HepG2 (cell line): ENCODE results near the gene ZNF683. TPM values are rescaled to one million over a fixed set of nuclear protein-coding genes. Genes with fewer than 3 reads are reported as not detected.

Source experiments
- ELF3 ChIP-seq: IDR thresholded peaks from 2 replicates; pipeline ENCODE4 v1.6.1; 2016; ENCODE audit warnings: missing genetic modification reagents, missing compliant biosample characterization
- FIP1L1 ChIP-seq: fragments of 200-400 bp; formaldehyde crosslinking; IDR thresholded peaks from 2 replicates; pipeline ENCODE4 v1.6.1; 2018; ENCODE audit warnings: low read depth, mild to moderate bottlenecking, low read length, moderate library complexity, borderline replicate concordance; ENCODE audit not compliant: insufficient read depth
- HOXA5 ChIP-seq: sonication (generic); formaldehyde crosslinking; IDR thresholded peaks from 2 replicates; pipeline ENCODE4 v1.4.0; 2020; ENCODE audit warnings: missing genetic modification reagents
- TSC22D2 ChIP-seq: sonication (generic); formaldehyde crosslinking; IDR thresholded peaks from 2 replicates; pipeline ENCODE4 v1.5.1; 2020; ENCODE audit warnings: missing genetic modification reagents, mild to moderate bottlenecking, borderline replicate concordance
- XBP1 ChIP-seq: sonication (generic); formaldehyde crosslinking; IDR thresholded peaks from 2 replicates; pipeline ENCODE4 v1.5.0; 2020; ENCODE audit warnings: missing genetic modification reagents
- ZNF143 ChIP-seq: sonication (generic); formaldehyde crosslinking; IDR thresholded peaks from 2 replicates; pipeline ENCODE4 v1.4.0; 2020; ENCODE audit warnings: missing genetic modification reagents
- ZNF44 ChIP-seq: sonication (generic); formaldehyde crosslinking; IDR thresholded peaks from 2 replicates; pipeline ENCODE4 v1.5.1; 2020; ENCODE audit warnings: mild to moderate bottlenecking, missing genetic modification reagents
- ZNF468 ChIP-seq: sonication (generic); formaldehyde crosslinking; IDR thresholded peaks from 2 replicates; pipeline ENCODE4 v1.8.0; 2022; ENCODE audit warnings: mild to moderate bottlenecking, moderate library complexity, missing genetic modification reagents
- ZNF816 ChIP-seq: sonication (generic); formaldehyde crosslinking; IDR thresholded peaks from 2 replicates; pipeline ENCODE4 v1.8.0; 2022; ENCODE audit warnings: missing genetic modification reagents, mild to moderate bottlenecking, borderline replicate concordance
- polyA plus RNA-seq, 8 experiments: library from polyadenylated mRNA; depleted of rRNA in 3 of 8; stranded (reverse) in 7 of 8; unstranded in 1 of 8; fragments of >200 nt; fragmentation: Illumina TruSeq in 4 of 8; extraction: Trizol in 4 of 8; gene quantifications; 2 replicates each; pipeline versions ENCODE4 v1.2.1 to v1.2.3, GENCODE V29; 2011 to 2016; ENCODE audit warnings: low read depth in 4 of 8, missing spikeins in 1 of 8, mixed read lengths in 1 of 8; ENCODE audit not compliant: insufficient read depth in 1 of 8
- total RNA-seq, 5 experiments: library from RNA; depleted of rRNA; stranded (reverse); fragments of >200 nt; fragmentation: Illumina TruSeq; extraction: Trizol; gene quantifications; 2 replicates each; pipeline ENCODE4 v1.2.3, GENCODE V29; 2016; ENCODE audit warnings: low read depth in 1 of 5
- TF ChIP-seq, protein P1 (sequence below): sonication (generic); formaldehyde crosslinking; IDR thresholded peaks from 2 replicates; pipeline ENCODE4 v1.4.0; 2020; ENCODE audit warnings: missing genetic modification reagents
- TF ChIP-seq, protein P2 (sequence below): sonication (generic); formaldehyde crosslinking; IDR thresholded peaks from 2 replicates; pipeline ENCODE4 v1.5.0; 2020; ENCODE audit warnings: mild to moderate bottlenecking, missing genetic modification reagents, borderline replicate concordance
- TF ChIP-seq, protein P3 (sequence below): fragments of 450-650 bp; IDR thresholded peaks from 2 replicates; pipeline ENCODE4 v1.6.1; 2016
- TF ChIP-seq, protein P4 (sequence below): sonication (generic); formaldehyde crosslinking; IDR thresholded peaks from 2 replicates; pipeline ENCODE4 v1.4.0; 2020; ENCODE audit warnings: missing genetic modification reagents, mild to moderate bottlenecking, borderline replicate concordance

Gene ZNF683
- total and polyA plus RNA-seq, 2 of the 13 experiments (the other 11 are each of a cell fraction or from before 2014, with no cell fraction given), result not detected

DNA sequence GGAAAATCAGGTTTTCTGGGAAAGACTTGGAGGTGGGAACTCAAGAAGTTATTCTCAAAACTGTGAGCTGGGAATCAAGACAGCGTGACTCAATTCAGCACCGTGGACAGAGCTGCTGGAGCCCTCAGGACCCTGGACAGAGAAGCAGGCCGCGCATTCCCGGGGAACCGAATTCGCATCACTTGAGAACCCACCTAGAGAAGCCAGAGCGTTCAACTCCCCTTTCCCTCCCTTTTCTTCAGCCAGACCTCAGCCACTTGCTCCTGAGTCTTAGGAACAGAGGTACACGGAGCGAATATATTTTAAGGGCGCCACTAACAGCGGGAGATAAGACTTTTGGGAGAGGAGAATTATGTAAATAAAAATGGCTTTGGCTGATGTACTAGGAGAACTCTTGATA, 36.1 kb upstream of the ZNF683 start (continued):
- TF ChIP-seq, protein P1, sequence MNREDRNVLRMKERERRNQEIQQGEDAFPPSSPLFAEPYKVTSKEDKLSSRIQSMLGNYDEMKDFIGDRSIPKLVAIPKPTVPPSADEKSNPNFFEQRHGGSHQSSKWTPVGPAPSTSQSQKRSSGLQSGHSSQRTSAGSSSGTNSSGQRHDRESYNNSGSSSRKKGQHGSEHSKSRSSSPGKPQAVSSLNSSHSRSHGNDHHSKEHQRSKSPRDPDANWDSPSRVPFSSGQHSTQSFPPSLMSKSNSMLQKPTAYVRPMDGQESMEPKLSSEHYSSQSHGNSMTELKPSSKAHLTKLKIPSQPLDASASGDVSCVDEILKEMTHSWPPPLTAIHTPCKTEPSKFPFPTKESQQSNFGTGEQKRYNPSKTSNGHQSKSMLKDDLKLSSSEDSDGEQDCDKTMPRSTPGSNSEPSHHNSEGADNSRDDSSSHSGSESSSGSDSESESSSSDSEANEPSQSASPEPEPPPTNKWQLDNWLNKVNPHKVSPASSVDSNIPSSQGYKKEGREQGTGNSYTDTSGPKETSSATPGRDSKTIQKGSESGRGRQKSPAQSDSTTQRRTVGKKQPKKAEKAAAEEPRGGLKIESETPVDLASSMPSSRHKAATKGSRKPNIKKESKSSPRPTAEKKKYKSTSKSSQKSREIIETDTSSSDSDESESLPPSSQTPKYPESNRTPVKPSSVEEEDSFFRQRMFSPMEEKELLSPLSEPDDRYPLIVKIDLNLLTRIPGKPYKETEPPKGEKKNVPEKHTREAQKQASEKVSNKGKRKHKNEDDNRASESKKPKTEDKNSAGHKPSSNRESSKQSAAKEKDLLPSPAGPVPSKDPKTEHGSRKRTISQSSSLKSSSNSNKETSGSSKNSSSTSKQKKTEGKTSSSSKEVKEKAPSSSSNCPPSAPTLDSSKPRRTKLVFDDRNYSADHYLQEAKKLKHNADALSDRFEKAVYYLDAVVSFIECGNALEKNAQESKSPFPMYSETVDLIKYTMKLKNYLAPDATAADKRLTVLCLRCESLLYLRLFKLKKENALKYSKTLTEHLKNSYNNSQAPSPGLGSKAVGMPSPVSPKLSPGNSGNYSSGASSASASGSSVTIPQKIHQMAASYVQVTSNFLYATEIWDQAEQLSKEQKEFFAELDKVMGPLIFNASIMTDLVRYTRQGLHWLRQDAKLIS (CRISPR knock-in tag), result peak; percentile 98
- TF ChIP-seq HOXA5 (CRISPR knock-in tag), result peak; percentile 100
- TF ChIP-seq ZNF44 (CRISPR knock-in tag), result peak; percentile 100
- TF ChIP-seq XBP1 (CRISPR knock-in tag), result peak; percentile 100
- TF ChIP-seq ZNF143 (CRISPR knock-in tag), result peak; percentile 78
- TF ChIP-seq, protein P2, sequence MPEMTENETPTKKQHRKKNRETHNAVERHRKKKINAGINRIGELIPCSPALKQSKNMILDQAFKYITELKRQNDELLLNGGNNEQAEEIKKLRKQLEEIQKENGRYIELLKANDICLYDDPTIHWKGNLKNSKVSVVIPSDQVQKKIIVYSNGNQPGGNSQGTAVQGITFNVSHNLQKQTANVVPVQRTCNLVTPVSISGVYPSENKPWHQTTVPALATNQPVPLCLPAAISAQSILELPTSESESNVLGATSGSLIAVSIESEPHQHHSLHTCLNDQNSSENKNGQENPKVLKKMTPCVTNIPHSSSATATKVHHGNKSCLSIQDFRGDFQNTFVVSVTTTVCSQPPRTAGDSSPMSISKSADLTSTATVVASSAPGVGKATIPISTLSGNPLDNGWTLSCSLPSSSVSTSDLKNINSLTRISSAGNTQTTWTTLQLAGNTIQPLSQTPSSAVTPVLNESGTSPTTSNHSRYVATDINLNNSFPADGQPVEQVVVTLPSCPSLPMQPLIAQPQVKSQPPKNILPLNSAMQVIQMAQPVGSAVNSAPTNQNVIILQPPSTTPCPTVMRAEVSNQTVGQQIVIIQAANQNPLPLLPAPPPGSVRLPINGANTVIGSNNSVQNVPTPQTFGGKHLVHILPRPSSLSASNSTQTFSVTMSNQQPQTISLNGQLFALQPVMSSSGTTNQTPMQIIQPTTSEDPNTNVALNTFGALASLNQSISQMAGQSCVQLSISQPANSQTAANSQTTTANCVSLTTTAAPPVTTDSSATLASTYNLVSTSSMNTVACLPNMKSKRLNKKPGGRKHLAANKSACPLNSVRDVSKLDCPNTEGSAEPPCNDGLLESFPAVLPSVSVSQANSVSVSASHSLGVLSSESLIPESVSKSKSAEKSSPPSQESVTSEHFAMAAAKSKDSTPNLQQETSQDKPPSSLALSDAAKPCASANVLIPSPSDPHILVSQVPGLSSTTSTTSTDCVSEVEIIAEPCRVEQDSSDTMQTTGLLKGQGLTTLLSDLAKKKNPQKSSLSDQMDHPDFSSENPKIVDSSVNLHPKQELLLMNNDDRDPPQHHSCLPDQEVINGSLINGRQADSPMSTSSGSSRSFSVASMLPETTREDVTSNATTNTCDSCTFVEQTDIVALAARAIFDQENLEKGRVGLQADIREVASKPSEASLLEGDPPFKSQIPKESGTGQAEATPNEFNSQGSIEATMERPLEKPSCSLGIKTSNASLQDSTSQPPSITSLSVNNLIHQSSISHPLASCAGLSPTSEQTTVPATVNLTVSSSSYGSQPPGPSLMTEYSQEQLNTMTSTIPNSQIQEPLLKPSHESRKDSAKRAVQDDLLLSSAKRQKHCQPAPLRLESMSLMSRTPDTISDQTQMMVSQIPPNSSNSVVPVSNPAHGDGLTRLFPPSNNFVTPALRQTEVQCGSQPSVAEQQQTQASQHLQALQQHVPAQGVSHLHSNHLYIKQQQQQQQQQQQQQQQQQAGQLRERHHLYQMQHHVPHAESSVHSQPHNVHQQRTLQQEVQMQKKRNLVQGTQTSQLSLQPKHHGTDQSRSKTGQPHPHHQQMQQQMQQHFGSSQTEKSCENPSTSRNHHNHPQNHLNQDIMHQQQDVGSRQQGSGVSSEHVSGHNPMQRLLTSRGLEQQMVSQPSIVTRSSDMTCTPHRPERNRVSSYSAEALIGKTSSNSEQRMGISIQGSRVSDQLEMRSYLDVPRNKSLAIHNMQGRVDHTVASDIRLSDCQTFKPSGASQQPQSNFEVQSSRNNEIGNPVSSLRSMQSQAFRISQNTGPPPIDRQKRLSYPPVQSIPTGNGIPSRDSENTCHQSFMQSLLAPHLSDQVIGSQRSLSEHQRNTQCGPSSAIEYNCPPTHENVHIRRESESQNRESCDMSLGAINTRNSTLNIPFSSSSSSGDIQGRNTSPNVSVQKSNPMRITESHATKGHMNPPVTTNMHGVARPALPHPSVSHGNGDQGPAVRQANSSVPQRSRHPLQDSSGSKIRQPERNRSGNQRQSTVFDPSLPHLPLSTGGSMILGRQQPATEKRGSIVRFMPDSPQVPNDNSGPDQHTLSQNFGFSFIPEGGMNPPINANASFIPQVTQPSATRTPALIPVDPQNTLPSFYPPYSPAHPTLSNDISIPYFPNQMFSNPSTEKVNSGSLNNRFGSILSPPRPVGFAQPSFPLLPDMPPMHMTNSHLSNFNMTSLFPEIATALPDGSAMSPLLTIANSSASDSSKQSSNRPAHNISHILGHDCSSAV, result no peak
- TF ChIP-seq ZNF468, result peak; percentile 100
- peak; percentile 100 for TF ChIP-seq ELF3
- TF ChIP-seq TSC22D2 (CRISPR knock-in tag), result peak; percentile 100
- TF ChIP-seq, protein P3, sequence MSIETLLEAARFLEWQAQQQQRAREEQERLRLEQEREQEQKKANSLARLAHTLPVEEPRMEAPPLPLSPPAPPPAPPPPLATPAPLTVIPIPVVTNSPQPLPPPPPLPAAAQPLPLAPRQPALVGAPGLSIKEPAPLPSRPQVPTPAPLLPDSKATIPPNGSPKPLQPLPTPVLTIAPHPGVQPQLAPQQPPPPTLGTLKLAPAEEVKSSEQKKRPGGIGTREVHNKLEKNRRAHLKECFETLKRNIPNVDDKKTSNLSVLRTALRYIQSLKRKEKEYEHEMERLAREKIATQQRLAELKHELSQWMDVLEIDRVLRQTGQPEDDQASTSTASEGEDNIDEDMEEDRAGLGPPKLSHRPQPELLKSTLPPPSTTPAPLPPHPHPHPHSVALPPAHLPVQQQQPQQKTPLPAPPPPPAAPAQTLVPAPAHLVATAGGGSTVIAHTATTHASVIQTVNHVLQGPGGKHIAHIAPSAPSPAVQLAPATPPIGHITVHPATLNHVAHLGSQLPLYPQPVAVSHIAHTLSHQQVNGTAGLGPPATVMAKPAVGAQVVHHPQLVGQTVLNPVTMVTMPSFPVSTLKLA, result peak; percentile 55
- TF ChIP-seq, protein P4, sequence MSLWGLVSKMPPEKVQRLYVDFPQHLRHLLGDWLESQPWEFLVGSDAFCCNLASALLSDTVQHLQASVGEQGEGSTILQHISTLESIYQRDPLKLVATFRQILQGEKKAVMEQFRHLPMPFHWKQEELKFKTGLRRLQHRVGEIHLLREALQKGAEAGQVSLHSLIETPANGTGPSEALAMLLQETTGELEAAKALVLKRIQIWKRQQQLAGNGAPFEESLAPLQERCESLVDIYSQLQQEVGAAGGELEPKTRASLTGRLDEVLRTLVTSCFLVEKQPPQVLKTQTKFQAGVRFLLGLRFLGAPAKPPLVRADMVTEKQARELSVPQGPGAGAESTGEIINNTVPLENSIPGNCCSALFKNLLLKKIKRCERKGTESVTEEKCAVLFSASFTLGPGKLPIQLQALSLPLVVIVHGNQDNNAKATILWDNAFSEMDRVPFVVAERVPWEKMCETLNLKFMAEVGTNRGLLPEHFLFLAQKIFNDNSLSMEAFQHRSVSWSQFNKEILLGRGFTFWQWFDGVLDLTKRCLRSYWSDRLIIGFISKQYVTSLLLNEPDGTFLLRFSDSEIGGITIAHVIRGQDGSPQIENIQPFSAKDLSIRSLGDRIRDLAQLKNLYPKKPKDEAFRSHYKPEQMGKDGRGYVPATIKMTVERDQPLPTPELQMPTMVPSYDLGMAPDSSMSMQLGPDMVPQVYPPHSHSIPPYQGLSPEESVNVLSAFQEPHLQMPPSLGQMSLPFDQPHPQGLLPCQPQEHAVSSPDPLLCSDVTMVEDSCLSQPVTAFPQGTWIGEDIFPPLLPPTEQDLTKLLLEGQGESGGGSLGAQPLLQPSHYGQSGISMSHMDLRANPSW (CRISPR knock-in tag), result peak; percentile 95
- no peak for TF ChIP-seq FIP1L1
- TF ChIP-seq ZNF816 (CRISPR knock-in tag), result peak; percentile 100
